ENCODE data around the gene LRCH1.

The LRCH1 gene

DNA sequence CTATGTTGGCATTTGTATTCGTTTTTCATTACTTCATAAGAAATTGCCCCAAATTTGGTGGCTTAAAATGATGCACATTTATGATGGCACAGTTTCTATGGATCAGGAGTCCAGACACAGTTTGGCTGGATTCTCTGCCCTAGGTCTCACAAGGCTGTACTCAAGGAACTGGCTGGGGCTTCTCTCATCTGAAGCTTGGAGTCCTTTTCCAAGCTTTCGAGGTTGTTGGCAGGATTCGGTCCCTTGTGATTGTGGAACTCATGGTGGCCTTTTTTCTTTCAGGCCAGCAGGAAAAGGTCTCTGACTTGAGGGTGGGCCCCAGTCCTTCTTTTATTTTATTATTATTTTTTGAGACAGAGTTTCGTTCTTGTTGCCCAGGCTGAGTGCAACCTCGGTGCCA is 23.8 kb downstream of the LRCH1 start:
- H3K4me1 ChIP-seq (ENCODE audit: control insufficient read depth, insufficient read depth, low read length), result peaks cover 19% of the 10 kb centered on the region
- H3K4me3 ChIP-seq (ENCODE audit: low read length), result no peak overlapping the region
- H3K9me3 ChIP-seq (ENCODE audit: control insufficient read depth, low read length), result no peaks in the 10 kb centered on the region
- no peaks in the 10 kb centered on the region for H3K36me3 ChIP-seq (ENCODE audit: control insufficient read depth, insufficient read depth, low read length, severe bottlenecking)
- no peak overlapping the region for H3K9ac ChIP-seq (ENCODE audit: low read length)
- DNase-seq (ENCODE audit: low read depth), result no peak
- H3K27me3 ChIP-seq (replicated peaks; ENCODE audit: control insufficient read depth, insufficient read depth, low read length), result no peaks in the 10 kb centered on the region

DNA sequence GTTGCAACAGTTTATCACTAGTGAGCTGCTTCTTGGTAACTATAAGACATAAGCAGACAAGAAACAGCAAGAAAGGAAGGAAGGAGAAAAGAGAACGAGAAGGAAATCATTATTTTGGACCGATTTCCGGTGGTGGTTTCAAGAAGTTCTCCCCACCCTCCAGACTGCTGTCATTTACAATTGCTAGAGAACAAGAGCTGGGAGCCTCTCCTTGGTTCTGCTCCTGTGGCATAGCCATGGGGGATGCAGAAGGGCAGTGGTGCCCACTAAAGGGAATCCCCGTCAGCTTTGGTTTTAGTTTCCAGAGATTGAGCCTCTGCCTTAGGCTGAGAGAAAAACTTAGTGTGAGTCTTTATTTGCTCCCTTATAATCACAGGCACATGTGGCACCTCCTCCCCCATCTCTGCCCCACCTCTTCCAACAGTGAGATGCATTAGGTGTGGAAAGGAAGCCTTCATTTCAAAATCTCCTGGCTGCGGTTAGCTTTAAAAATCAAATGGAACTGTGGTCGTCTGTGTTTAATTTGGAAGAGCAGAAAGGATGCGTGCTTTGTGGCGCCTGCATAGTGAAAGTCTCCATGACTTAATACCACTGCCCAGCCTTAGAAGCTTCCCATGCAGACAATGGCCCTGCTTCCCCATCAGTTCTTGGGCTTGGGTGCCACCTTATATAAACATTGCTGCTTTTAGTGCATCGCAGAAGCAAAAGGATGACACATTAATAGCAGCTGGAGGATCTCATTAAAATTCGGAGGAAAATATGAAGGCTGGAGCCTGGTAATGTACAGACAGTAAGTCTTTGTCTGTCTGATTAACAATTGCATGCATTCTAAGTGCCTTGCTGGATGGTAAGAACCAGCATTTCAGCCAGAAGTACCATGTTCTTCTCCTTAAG is 25.0 kb downstream of the LRCH1 start:
- no peaks in the 10 kb centered on the region for H3K9me3 ChIP-seq (ENCODE audit: control insufficient read depth, low read length)
- H3K27me3 ChIP-seq (replicated peaks; ENCODE audit: control insufficient read depth, insufficient read depth, low read length), result no peaks in the 10 kb centered on the region
- DNase-seq (ENCODE audit: low read depth), result no peak
- H3K36me3 ChIP-seq (ENCODE audit: control insufficient read depth, insufficient read depth, low read length, severe bottlenecking), result no peaks in the 10 kb centered on the region
- no peak overlapping the region for H3K9ac ChIP-seq (ENCODE audit: low read length)
- H3K4me1 ChIP-seq (ENCODE audit: control insufficient read depth, insufficient read depth, low read length), result peaks cover 19% of the 10 kb centered on the region
- H3K4me3 ChIP-seq (ENCODE audit: low read length), result no peak overlapping the region

DNA sequence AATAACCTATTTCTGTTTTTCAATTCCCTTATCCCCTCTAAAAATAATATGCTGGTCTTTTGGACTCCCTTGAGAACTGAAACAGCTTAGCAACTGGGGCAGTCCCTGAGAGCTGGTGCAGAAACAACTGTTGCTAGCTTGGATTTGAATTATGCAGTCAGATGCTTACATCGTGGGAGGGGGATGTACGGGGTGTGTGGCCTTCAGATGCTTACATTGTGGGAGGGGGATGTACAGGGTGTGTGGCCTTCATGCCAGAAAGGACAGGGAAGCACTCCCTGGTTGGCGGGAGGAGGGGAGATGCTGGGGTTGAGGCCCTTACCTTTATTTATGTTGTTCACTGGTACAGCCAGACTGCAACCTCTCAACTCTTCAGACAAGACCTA is 25.6 kb downstream of the LRCH1 start:
- Histone ChIP-seq H3K9me3 (ENCODE audit: control insufficient read depth, low read length) (no peaks in the 10 kb centered on the region), H3K27me3 (replicated peaks; ENCODE audit: control insufficient read depth, insufficient read depth, low read length) (no peaks in the 10 kb centered on the region), H3K9ac (ENCODE audit: low read length) (no peak overlapping the region), H3K4me1 (ENCODE audit: control insufficient read depth, insufficient read depth, low read length) (peaks cover 19% of the 10 kb centered on the region), H3K36me3 (ENCODE audit: control insufficient read depth, insufficient read depth, low read length, severe bottlenecking) (no peaks in the 10 kb centered on the region), H3K4me3 (ENCODE audit: low read length) (no peak overlapping the region)
- DNase-seq (ENCODE audit: low read depth), result no peak

DNA sequence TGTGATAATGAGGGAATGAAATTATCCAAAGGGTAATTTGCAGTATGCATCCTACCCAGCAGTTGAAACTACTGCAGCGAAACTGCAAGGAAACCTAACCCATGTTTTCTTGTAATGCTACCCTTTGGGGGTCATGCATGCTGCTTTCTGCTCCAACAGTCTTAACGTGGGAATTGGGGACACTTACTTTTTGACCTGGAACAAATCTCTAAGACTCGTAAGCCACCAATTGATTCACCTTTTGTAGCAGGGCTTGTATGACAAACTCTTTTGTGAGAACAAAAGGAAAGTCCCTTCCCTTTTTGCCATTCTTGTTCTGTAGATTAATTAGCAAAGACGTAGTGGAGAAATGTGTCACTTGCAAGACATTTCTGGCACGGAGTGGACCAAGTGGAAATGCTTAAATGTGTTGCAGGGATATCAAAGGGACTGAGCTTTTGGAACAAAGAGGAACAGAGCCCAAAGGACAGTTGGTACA is 27.4 kb downstream of the LRCH1 start:
- Histone ChIP-seq H3K9ac (ENCODE audit: low read length) (no peak overlapping the region), H3K27me3 (replicated peaks; ENCODE audit: control insufficient read depth, insufficient read depth, low read length) (no peaks in the 10 kb centered on the region), H3K36me3 (ENCODE audit: control insufficient read depth, insufficient read depth, low read length, severe bottlenecking) (no peaks in the 10 kb centered on the region), H3K4me1 (ENCODE audit: control insufficient read depth, insufficient read depth, low read length) (peaks cover 14% of the 10 kb centered on the region), H3K9me3 (ENCODE audit: control insufficient read depth, low read length) (no peaks in the 10 kb centered on the region), H3K4me3 (ENCODE audit: low read length) (no peak overlapping the region)
- DNase-seq (ENCODE audit: low read depth), result no peak

DNA sequence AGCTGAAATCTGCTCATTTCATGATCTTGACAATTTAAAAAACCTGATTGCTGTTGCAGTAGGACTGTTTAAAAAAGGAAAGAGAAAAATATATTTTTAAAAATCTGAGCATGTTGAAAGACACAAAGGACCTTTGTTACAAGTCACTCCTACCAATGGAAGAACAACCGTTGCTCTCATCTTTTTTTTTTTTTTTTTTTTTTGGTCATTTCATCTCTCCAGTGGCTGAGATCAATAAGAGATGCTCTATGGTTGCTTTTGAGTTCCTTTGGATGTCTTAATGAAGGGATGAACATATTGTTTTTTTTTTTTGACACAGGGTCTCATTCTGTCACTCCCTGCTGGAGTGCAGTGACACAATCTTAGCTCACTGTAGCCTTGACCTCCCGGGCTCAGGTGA is 29.2 kb downstream of the LRCH1 start:
- no peak for DNase-seq (ENCODE audit: low read depth)
- Histone ChIP-seq H3K4me3 (ENCODE audit: low read length) (no peak overlapping the region), H3K4me1 (ENCODE audit: control insufficient read depth, insufficient read depth, low read length) (peaks cover 6% of the 10 kb centered on the region), H3K36me3 (ENCODE audit: control insufficient read depth, insufficient read depth, low read length, severe bottlenecking) (no peaks in the 10 kb centered on the region), H3K9me3 (ENCODE audit: control insufficient read depth, low read length) (no peaks in the 10 kb centered on the region), H3K27me3 (replicated peaks; ENCODE audit: control insufficient read depth, insufficient read depth, low read length) (no peaks in the 10 kb centered on the region), H3K9ac (ENCODE audit: low read length) (no peak overlapping the region)

DNA sequence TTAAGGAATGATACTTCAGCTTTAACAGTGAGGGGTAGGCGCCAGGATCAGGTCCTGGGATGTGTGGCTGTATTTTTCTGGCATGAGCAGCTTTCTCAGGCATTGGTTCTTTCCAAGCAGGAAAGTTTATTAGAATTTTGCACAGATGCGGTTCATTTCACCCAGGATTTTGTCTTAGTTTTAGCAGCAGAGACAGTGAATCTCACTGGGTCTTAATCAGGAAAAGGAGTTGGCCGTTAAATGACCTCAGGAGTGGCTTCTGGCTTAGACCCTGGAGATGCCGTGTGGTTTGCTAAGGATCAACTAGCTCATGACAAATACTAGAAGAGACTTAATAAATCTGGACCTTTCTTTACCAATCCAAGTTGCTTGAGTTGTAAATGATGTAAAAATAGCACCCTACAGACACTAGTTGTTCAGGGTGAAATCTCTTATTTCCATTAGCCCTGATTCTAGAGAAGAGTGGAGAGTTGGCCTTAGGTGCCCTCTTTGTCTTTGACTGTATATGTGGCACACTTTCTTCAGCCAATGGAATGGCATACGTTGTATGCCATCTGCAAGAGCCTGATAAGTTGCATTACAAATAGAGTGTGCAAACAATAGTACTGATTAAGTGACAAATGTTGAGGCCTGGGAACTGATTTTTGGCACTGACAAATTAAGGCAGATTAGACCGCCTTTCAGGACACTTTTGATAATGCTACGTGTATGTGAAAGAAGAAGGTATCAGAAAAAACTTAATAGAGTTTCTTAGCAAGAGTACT is 34.0 kb downstream of the LRCH1 start:
- no peaks in the 10 kb centered on the region for H3K36me3 ChIP-seq (ENCODE audit: control insufficient read depth, insufficient read depth, low read length, severe bottlenecking)
- no peaks in the 10 kb centered on the region for H3K27me3 ChIP-seq (replicated peaks; ENCODE audit: control insufficient read depth, insufficient read depth, low read length)
- peaks cover 10% of the 10 kb centered on the region for H3K4me1 ChIP-seq (ENCODE audit: control insufficient read depth, insufficient read depth, low read length)
- H3K9me3 ChIP-seq (ENCODE audit: control insufficient read depth, low read length), result no peaks in the 10 kb centered on the region
- DNase-seq (ENCODE audit: low read depth), result no peak
- H3K4me3 ChIP-seq (ENCODE audit: low read length), result no peak overlapping the region
- H3K9ac ChIP-seq (ENCODE audit: low read length), result no peak overlapping the region

DNA sequence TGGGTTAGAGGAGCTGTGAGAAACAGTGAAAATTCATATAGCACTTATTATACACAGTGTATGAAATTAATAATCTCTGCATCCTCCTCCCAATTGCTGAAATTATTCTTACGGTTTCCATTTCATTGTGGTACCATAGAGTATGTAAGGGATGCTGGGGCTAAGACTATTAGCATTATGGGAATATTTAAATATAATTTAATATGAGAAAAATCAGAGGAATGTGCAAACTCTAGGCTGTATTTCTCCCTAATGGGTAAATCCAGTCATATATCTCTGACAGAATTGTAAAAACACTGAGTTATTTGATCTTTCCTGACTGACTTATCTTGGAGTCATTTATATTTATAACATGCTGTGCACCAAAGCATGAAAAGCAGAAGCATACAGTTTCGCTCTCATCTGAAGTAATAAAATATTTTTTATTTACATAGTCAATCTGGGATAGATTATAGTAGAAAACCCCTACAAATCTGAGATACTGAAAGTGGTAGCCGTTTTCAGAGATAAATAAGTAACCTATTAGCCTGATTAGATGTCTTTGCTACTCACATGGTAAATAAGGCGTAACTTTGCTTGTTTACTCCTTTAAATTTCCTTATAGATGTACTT is 34.9 kb downstream of the LRCH1 start:
- DNase-seq (ENCODE audit: low read depth), result no peak
- Histone ChIP-seq H3K4me1 (ENCODE audit: control insufficient read depth, insufficient read depth, low read length) (peaks cover 10% of the 10 kb centered on the region), H3K4me3 (ENCODE audit: low read length) (no peak overlapping the region), H3K9me3 (ENCODE audit: control insufficient read depth, low read length) (no peaks in the 10 kb centered on the region), H3K9ac (ENCODE audit: low read length) (no peak overlapping the region), H3K27me3 (replicated peaks; ENCODE audit: control insufficient read depth, insufficient read depth, low read length) (no peaks in the 10 kb centered on the region), H3K36me3 (ENCODE audit: control insufficient read depth, insufficient read depth, low read length, severe bottlenecking) (no peaks in the 10 kb centered on the region)

DNA sequence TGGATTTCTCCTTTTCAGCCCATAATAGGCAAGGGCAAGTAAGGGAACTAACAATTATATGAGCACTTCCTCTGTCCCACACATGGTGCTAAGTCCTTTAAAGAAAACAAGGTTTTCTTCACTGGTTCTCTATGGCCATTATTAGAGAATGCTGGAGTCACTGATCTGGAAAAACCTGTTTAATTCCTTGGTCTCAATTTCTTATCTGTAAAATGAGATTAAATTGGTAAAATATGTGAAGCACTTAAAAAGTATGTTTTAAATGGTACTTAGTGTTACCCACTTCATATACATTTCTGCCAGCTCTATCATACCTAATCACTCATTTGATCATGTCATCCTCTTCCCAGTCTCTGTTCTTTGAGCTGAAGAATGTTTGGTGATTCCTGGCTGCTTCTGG is 39.4 kb downstream of the LRCH1 start:
- H3K36me3 ChIP-seq (ENCODE audit: control insufficient read depth, insufficient read depth, low read length, severe bottlenecking), result no peaks in the 10 kb centered on the region
- H3K9ac ChIP-seq (ENCODE audit: low read length), result no peak overlapping the region
- DNase-seq (ENCODE audit: low read depth), result no peak
- no peaks in the 10 kb centered on the region for H3K9me3 ChIP-seq (ENCODE audit: control insufficient read depth, low read length)
- H3K4me1 ChIP-seq (ENCODE audit: control insufficient read depth, insufficient read depth, low read length), result peaks cover 11% of the 10 kb centered on the region
- no peak overlapping the region for H3K4me3 ChIP-seq (ENCODE audit: low read length)
- H3K27me3 ChIP-seq (replicated peaks; ENCODE audit: control insufficient read depth, insufficient read depth, low read length), result no peaks in the 10 kb centered on the region

DNA sequence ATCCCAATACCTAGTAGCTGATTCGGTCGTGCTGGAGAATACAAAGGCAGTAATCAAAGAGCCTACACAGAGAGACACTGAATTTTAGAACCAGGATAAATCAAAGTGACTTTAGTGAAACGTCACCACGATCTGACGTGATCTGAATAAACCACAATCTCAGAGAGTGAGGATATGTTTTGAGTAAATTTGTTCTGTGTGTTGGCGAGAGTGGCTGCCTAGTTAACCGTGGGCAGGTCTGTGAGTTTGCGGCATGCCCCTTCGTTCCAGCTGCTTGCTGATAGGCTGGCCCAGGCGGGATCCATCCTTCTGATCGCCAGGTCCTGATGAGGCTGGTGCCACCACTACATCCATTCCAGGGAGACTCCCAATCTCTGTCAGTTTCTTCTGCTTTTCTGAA is 40.4 kb downstream of the LRCH1 start:
- no peak for DNase-seq (ENCODE audit: low read depth)
- Histone ChIP-seq H3K4me1 (ENCODE audit: control insufficient read depth, insufficient read depth, low read length) (peaks cover 9% of the 10 kb centered on the region), H3K4me3 (ENCODE audit: low read length) (no peak overlapping the region), H3K9me3 (ENCODE audit: control insufficient read depth, low read length) (no peaks in the 10 kb centered on the region), H3K9ac (ENCODE audit: low read length) (no peak overlapping the region), H3K27me3 (replicated peaks; ENCODE audit: control insufficient read depth, insufficient read depth, low read length) (no peaks in the 10 kb centered on the region), H3K36me3 (ENCODE audit: control insufficient read depth, insufficient read depth, low read length, severe bottlenecking) (no peaks in the 10 kb centered on the region)

DNA sequence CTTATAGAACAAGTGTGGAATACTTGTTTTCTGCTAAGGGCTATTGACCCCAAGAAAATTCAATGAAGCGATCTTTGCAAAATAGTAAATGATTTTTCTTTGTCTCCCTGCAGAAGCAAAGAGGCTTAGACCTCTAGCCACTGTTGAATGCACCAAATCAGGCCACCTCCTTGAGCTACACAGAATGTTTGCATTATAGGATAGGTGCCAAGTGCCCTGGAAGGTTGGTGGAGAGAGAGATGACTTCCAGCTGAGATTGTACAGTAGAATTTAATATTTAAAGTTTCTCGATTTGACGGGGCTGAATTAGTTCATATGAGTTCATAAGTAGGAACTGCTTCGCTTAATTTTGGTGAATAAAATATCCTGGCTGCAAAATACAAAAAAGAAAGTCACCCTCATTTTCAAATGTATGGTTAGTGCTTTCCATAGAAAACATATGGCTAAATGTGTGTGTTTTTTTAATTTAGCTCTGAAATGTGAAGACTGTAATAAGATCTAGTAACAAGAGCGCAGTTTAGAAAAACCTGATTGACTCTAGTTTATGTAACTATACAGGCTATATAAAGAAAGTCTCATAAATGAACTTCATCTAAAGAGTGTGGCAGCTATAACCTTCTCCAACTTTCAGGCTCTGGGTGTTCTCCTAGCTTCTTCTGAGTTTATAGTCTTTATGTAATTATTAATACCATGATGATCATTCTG is 41.6 kb downstream of the LRCH1 start:
- DNase-seq (ENCODE audit: low read depth), result no peak
- H3K36me3 ChIP-seq (ENCODE audit: control insufficient read depth, insufficient read depth, low read length, severe bottlenecking), result no peaks in the 10 kb centered on the region
- H3K27me3 ChIP-seq (replicated peaks; ENCODE audit: control insufficient read depth, insufficient read depth, low read length), result no peaks in the 10 kb centered on the region
- peaks cover 9% of the 10 kb centered on the region for H3K4me1 ChIP-seq (ENCODE audit: control insufficient read depth, insufficient read depth, low read length)
- H3K9me3 ChIP-seq (ENCODE audit: control insufficient read depth, low read length), result no peaks in the 10 kb centered on the region
- no peak overlapping the region for H3K9ac ChIP-seq (ENCODE audit: low read length)
- no peak overlapping the region for H3K4me3 ChIP-seq (ENCODE audit: low read length)
